HL-60 (cell line): ENCODE results near the gene RBM10.

Source experiments
- DNase-seq, 2 experiments: peaks; one replicate each; pipeline ENCODE4 v3.0.0-alpha.2; 2010 to 2020; ENCODE audit warnings: low read depth in 1 of 2, low spot score in 1 of 2
- H3K27ac ChIP-seq: fragments of 250-450 bp; sonication (Bioruptor Pico); replicated peaks from 2 replicates; pipeline ENCODE4 v1.5.1; 2020; ENCODE audit warnings: mild to moderate bottlenecking, moderate library complexity
- H3K27me3 ChIP-seq: fragments of 250-450 bp; sonication (Bioruptor Pico); 2 replicates; pipeline ENCODE4 v1.5.1; 2021; ENCODE audit warnings: mild to moderate bottlenecking, moderate library complexity; ENCODE audit not compliant: insufficient read depth, poor library complexity, severe bottlenecking
- H3K4me3 ChIP-seq: replicated peaks from 2 replicates; pipeline ENCODE4 v1.5.1; 2011; ENCODE audit warnings: mild to moderate bottlenecking, control low read depth, low read length; ENCODE audit not compliant: insufficient read depth
- CTCF ChIP-seq: IDR thresholded peaks from one replicate; pipeline ENCODE4 v1.5.1; 2011; ENCODE audit warnings: low read length, control low read depth, inconsistent platforms; ENCODE audit not compliant: insufficient read depth
- GABPA ChIP-seq: IDR thresholded peaks from 2 replicates; pipeline ENCODE4 v1.6.1; 2012; ENCODE audit warnings: low read depth
- POLR2AphosphoS5 ChIP-seq: IDR thresholded peaks from 2 replicates; pipeline ENCODE4 v1.6.1; 2012; ENCODE audit warnings: low read depth
- REST ChIP-seq: IDR thresholded peaks from 2 replicates; pipeline ENCODE4 v1.6.1; 2012; ENCODE audit warnings: low read depth; ENCODE audit not compliant: insufficient replicate concordance
- SPI1 ChIP-seq: IDR thresholded peaks from 2 replicates; pipeline ENCODE4 v1.6.1; 2012; ENCODE audit warnings: low read depth, mild to moderate bottlenecking, borderline replicate concordance

RBM10 gene

GRCh38 chrX:47194194-47194787 lies 49.3 kb downstream of the RBM10 start:
- Histone ChIP-seq H3K27ac (peak overlapping the region; percentile 92), H3K27me3 (no peaks in the 10 kb centered on the region), H3K4me3 (peak overlapping the region; percentile 66)
- DNase-seq, result no peak
- TF ChIP-seq GABPA (no peak), REST (no peak), CTCF (no peak)

GRCh38 chrX:47196098-47196497 lies 51.1 kb downstream of the RBM10 start:
- Histone ChIP-seq H3K4me3 (no peak overlapping the region), H3K27me3 (no peaks in the 10 kb centered on the region), H3K27ac (no peak overlapping the region; the same call in 1 of the 2 replicates)
- no peak for TF ChIP-seq GABPA
- no peak for TF ChIP-seq POLR2AphosphoS5
- TF ChIP-seq REST, result no peak
- TF ChIP-seq CTCF, result no peak
- TF ChIP-seq SPI1, result no peak
- no peak for DNase-seq

- Histone ChIP-seq H3K27ac (no peak overlapping the region), H3K4me3 (no peak overlapping the region), H3K27me3 (no peaks in the 10 kb centered on the region)
- no peak for TF ChIP-seq POLR2AphosphoS5
- no peak for TF ChIP-seq GABPA
- no peak for TF ChIP-seq SPI1
- TF ChIP-seq REST, result no peak
- no peak for TF ChIP-seq CTCF
- DNase-seq, result no peak
These were observed 52.5 kb downstream of the RBM10 start for GRCh38 chrX:47197526-47197925.
